ENCODE data around the gene NTN1. TPM values are rescaled to one million over a fixed set of nuclear protein-coding genes. Genes with fewer than 3 reads are reported as not detected.

NTN1 gene
- total RNA-seq, 2 donors from 2014 or later: 68.8 to 79.0 TPM

DNA sequence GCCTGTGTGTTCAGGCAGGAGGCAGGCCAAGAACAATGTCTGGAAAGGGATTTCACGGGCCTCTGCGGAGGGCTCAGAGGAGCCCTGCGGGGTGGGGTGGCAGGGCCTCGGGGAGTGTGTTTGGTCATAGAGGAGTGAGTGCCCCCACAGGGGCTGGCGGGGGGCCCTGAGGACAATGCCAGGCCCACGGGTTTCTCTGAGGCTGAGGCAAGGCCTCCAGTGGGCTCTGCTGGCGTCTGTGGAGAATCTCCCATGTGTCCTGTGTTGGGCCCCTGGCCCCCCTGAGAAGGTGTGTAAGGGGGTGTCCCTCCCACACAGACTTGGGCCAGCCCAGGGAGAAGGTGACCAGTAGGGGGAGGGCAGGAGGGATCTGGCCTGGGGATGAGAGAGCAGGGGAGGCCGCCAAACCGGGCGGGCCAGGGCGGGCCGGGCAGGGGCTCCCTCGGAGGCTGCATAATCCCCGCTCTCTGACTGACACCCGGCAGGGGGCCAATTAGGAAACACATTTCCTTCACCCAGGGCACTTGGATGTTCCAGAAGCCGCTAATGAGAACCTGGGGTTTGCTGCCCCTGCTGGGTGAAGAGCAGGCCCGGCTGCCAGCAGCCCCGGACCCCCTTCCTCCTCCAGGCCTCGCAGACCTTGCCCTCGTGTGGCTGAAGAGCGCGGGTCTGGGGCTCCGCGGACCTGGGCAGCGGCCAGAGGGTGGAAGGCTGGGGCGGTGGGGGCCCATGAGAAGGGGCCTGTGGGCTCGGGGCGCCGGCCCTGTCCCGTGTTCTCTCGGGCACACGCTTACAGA, 204.2 kb downstream of the NTN1 start:
- TF ChIP-seq CTCF (IDR thresholded peaks at IDR 0.05): peak; percentile 44
- Histone ChIP-seq H3K4me3 (no peak overlapping the region), H3K27me3 (replicated peaks; ENCODE audit: insufficient read depth) (no peaks in the 10 kb centered on the region), H3K4me1 (ENCODE audit: control insufficient read depth in 1 of 2, low read depth in 2 of 2) (peaks cover 11 to 45% of the 10 kb centered on the region in 2 donors), H3K9me3 (no peaks in the 10 kb centered on the region), H3K27ac (peak overlapping the region; percentile 37 to 58), H3K36me3 (peaks cover 11% of the 10 kb centered on the region)
- ATAC-seq (ENCODE audit: insufficient number of reproducible peaks, low FRiP score, low read depth): no peak
- no peak for DNase-seq (ENCODE audit: low spot score)

DNA sequence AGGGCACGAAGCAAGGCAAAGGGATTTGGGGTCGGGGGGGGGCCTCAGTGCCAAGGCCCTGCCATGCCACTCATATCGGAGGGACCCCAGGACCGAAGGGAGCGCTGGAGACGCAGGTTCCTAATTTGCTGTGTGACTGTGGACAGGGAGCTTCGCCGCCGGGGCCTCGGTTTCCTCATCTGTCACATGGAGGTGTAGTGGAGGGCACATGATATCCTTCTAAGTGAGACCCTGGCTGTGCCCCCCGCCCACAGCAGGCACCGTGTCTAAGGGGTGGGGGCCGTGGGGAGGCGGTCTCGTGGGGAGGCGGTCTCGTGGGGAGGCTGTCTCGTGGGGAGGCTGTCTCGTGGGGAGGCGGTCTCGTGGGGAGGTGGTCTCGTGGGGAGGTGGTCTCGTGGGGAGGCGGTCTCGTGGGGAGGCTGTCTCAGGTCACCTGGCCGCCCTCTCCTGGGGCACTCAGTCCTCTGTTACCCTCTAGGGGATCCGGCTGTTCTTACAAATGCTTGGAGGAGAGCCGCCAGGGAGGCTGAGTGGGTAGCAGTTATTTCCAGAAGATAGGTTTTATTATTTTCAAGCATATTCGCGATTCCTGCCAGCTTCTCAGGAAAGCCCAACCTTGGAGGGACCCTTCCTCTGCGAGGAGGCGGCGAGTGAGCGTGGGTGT, 205.0 kb downstream of the NTN1 start:
- no peak overlapping the region for H3K4me3 ChIP-seq
- DNase-seq (ENCODE audit: low spot score) (no peak), ATAC-seq (ENCODE audit: insufficient number of reproducible peaks, low FRiP score, low read depth) (no peak)
- peaks cover 11 to 47% of the 10 kb centered on the region in 2 donors for H3K4me1 ChIP-seq (ENCODE audit: control insufficient read depth in 1 of 2, low read depth in 2 of 2)
- no peaks in the 10 kb centered on the region for H3K27me3 ChIP-seq (replicated peaks; ENCODE audit: insufficient read depth)
- peaks cover 9% of the 10 kb centered on the region for H3K36me3 ChIP-seq
- peak overlapping the region; percentile 37 to 58 for H3K27ac ChIP-seq
- H3K9me3 ChIP-seq: no peaks in the 10 kb centered on the region
- no peak for TF ChIP-seq CTCF (IDR thresholded peaks at IDR 0.05)

DNA sequence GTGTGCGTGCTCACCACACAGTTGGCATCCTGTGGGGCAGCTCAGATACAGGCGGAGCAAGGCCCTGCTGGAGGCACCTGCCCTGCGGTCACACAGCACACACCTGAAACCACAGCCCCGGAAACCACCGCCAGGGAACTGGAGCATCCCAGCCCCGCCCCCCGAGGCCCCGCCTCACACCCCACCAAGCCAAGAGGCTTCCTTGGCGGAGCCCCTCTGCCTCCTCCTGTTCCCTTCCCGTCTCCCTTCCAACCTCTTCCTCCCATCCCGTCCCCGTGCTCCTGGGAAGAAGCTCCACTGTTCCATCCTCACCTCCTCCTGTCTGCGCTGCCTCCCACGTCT, 205.5 kb downstream of the NTN1 start:
- Histone ChIP-seq H3K4me3 (no peak overlapping the region), H3K4me1 (ENCODE audit: control insufficient read depth in 1 of 2, low read depth in 2 of 2) (peaks cover 11 to 47% of the 10 kb centered on the region in 2 donors), H3K27ac (peak overlapping the region in 1 of 2 donors; percentile 11), H3K9me3 (no peaks in the 10 kb centered on the region), H3K27me3 (replicated peaks; ENCODE audit: insufficient read depth) (no peaks in the 10 kb centered on the region), H3K36me3 (peaks cover 6% of the 10 kb centered on the region)
- no peak for ATAC-seq (ENCODE audit: insufficient number of reproducible peaks, low FRiP score, low read depth)
- DNase-seq (ENCODE audit: low spot score): no peak
- no peak for TF ChIP-seq CTCF (IDR thresholded peaks at IDR 0.05)

DNA sequence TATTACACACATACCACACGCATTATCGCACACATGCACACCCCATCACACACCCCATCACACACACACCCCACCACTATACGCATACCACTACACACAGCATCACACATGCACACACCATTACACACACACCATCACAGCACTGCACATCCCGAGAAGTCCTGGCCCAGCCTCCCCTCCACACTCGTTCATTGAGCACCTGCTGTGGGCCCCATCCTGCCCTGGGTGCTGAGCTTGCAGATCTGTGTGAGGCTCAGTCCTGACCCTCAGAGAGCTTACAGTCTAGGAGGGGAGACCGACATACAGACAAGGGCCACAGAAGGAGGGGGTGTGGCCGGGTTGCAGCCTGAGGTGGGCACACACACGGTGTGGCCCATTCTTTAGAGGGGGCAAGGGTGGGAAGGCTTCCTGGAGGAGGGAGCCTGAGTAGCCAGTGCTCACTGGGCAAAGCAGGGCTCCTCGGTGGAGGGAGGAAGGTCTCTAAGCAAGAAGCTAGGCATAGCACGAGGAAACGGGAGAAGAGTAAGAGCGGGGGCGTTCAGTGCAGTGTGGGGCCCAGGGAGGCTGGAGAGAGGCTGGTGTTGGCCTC, 206.6 kb downstream of the NTN1 start:
- Histone ChIP-seq H3K36me3 (no peaks in the 10 kb centered on the region), H3K27me3 (replicated peaks; ENCODE audit: insufficient read depth) (no peaks in the 10 kb centered on the region), H3K9me3 (no peaks in the 10 kb centered on the region), H3K27ac (peak overlapping the region; percentile 78 to 85), H3K4me3 (peak overlapping the region; percentile 50), H3K4me1 (ENCODE audit: control insufficient read depth in 1 of 2, low read depth in 2 of 2) (peaks cover 11 to 47% of the 10 kb centered on the region in 2 donors)
- no peak for TF ChIP-seq CTCF (IDR thresholded peaks at IDR 0.05)
- ATAC-seq (ENCODE audit: insufficient number of reproducible peaks, low FRiP score, low read depth): peak; percentile 14
- DNase-seq (ENCODE audit: low spot score): no peak
